Measurements from ENCODE around the gene APELA. TPM values are rescaled to one million over a fixed set of nuclear protein-coding genes. Genes with fewer than 3 reads are reported as not detected.

The APELA gene
- total RNA-seq, 6 donors from 2014 or later, result 0.23 to 0.34 TPM; not detected in 4

- ATAC-seq (ENCODE audit: low FRiP score in 2 of 2) (no peak), DNase-seq (no peak)
- Histone ChIP-seq H3K9me3 (no peaks in the 10 kb centered on the region), H3K4me1 (no peaks in the 10 kb centered on the region), H3K4me3 (no peak overlapping the region), H3K27ac (no peak overlapping the region), H3K36me3 (no peaks in the 10 kb centered on the region), H3K27me3 (no peaks in the 10 kb centered on the region)
- TF ChIP-seq CTCF (IDR thresholded peaks at IDR 0.05) (no peak), POLR2A (IDR thresholded peaks at IDR 0.05) (no peak), POLR2AphosphoS5 (IDR thresholded peaks at IDR 0.05) (no peak), EP300 (IDR thresholded peaks at IDR 0.05) (no peak)
- 50 to 53% methylated on average over 3 of the region's 3 CpGs for WGBS, 2 donors
Measured at GRCh38 chr4:164872481-164872880, 4.5 kb upstream of the APELA start.

GRCh38 chr4:164874789-164875188 is 2.2 kb upstream of the APELA start:
- Histone ChIP-seq H3K4me3 (no peak overlapping the region), H3K9me3 (no peaks in the 10 kb centered on the region), H3K4me1 (no peaks in the 10 kb centered on the region), H3K36me3 (no peaks in the 10 kb centered on the region), H3K27ac (no peak overlapping the region), H3K27me3 (no peaks in the 10 kb centered on the region)
- 77% methylated on average over 3 of the region's 3 CpGs for WGBS, 2 donors
- TF ChIP-seq POLR2A (IDR thresholded peaks at IDR 0.05), result no peak
- TF ChIP-seq CTCF (IDR thresholded peaks at IDR 0.05), result no peak
- no peak for TF ChIP-seq POLR2AphosphoS5 (IDR thresholded peaks at IDR 0.05)
- TF ChIP-seq EP300 (IDR thresholded peaks at IDR 0.05), result no peak
- ATAC-seq (ENCODE audit: low FRiP score in 2 of 2), result no peak
- DNase-seq, result no peak

GRCh38 chr4:164880489-164881262 is 3.7 kb downstream of the APELA start:
- ATAC-seq (ENCODE audit: low FRiP score in 2 of 2) (no peak), DNase-seq (no peak)
- Histone ChIP-seq H3K4me1 (no peaks in the 10 kb centered on the region), H3K36me3 (no peaks in the 10 kb centered on the region), H3K9me3 (no peaks in the 10 kb centered on the region), H3K27me3 (no peaks in the 10 kb centered on the region), H3K4me3 (no peak overlapping the region), H3K27ac (no peak overlapping the region)
- TF ChIP-seq POLR2AphosphoS5 (IDR thresholded peaks at IDR 0.05), result no peak
- 14 to 18% methylated on average over 1 of the region's 1 CpG for WGBS, 2 donors

- DNase-seq (no peak), ATAC-seq (ENCODE audit: low FRiP score in 2 of 2) (no peak)
- WGBS, 2 donors, result 25 to 40% methylated on average over 1 of the region's 1 CpG
- TF ChIP-seq EP300 (IDR thresholded peaks at IDR 0.05) (no peak), CTCF (IDR thresholded peaks at IDR 0.05) (no peak), POLR2A (IDR thresholded peaks at IDR 0.05) (no peak), POLR2AphosphoS5 (IDR thresholded peaks at IDR 0.05) (no peak)
- no peaks in the 10 kb centered on the region for H3K36me3 ChIP-seq
- no peaks in the 10 kb centered on the region for H3K27me3 ChIP-seq
- H3K9me3 ChIP-seq, result no peaks in the 10 kb centered on the region
- no peaks in the 10 kb centered on the region for H3K4me1 ChIP-seq
- H3K27ac ChIP-seq, result no peak overlapping the region
- H3K4me3 ChIP-seq, result no peak overlapping the region
Measured at GRCh38 chr4:164888096-164888715, 11.2 kb downstream of the APELA start.

GRCh38 chr4:164890691-164891090 is 13.7 kb downstream of the APELA start:
- H3K9me3 ChIP-seq, result no peaks in the 10 kb centered on the region
- H3K27me3 ChIP-seq, result no peaks in the 10 kb centered on the region
- H3K4me1 ChIP-seq, result no peaks in the 10 kb centered on the region
- ATAC-seq (ENCODE audit: low FRiP score in 2 of 2) (no peak), DNase-seq (no peak)
- H3K36me3 ChIP-seq, result no peaks in the 10 kb centered on the region
- H3K27ac ChIP-seq, result no peak overlapping the region
- no peak for TF ChIP-seq CTCF (IDR thresholded peaks at IDR 0.05)
- WGBS, 2 donors, result 69 to 82% methylated on average over 2 of the region's 2 CpGs
- H3K4me3 ChIP-seq, result no peak overlapping the region

All from upper lobe of left lung (tissue), 6 donors.